GM12878 (cell line): ENCODE results near the gene EML1. TPM values are rescaled to one million over a fixed set of nuclear protein-coding genes. Genes with fewer than 3 reads are reported as not detected.

Source experiments
- BMI1 ChIP-seq: fragments of 450-650 bp; IDR thresholded peaks from 2 replicates; pipeline ENCODE4 v1.6.1; 2016; ENCODE audit warnings: mild to moderate bottlenecking, moderate library complexity, borderline replicate concordance
- ESRRA ChIP-seq: IDR thresholded peaks from 2 replicates; pipeline ENCODE4 v1.6.1; 2012; ENCODE audit warnings: mild to moderate bottlenecking, low read length, improper control_type of control experiment
- FOXM1 ChIP-seq: IDR thresholded peaks from 2 replicates; pipeline ENCODE4 v1.6.1; 2012; ENCODE audit warnings: low read depth, mild to moderate bottlenecking, inconsistent platforms, low read length, moderate library complexity
- HCFC1 ChIP-seq: fragments of 150-350 bp; IDR thresholded peaks from 2 replicates; pipeline ENCODE4 v1.6.1; 2014; ENCODE audit warnings: low read length
- IKZF1 ChIP-seq: fragments of 450-650 bp; conservative IDR thresholded peaks from 2 replicates; pipeline ENCODE4 v1.6.1; 2017; ENCODE audit warnings: antibody characterized with exemption, mild to moderate bottlenecking
- JUNB ChIP-seq: IDR thresholded peaks from 2 replicates; pipeline ENCODE4 v1.6.1; 2016; ENCODE audit warnings: antibody characterized with exemption, mild to moderate bottlenecking
- SUPT20H ChIP-seq: IDR thresholded peaks from 2 replicates; pipeline ENCODE4 v1.6.1; 2011; ENCODE audit warnings: low read depth, mild to moderate bottlenecking, low read length, moderate library complexity, borderline replicate concordance; ENCODE audit not compliant: control insufficient read depth
- polyA plus RNA-seq, 11 experiments: library from polyadenylated mRNA; depleted of rRNA in 4 of 11; unstranded in 6 of 11; stranded (reverse) in 5 of 11; fragments of >200 nt; fragmentation: Nextera tagmentation in 4 of 11; fragmentation: Illumina TruSeq in 1 of 11; extraction: Ambion mirVana in 4 of 11; extraction: Trizol in 1 of 11; gene quantifications; 1 replicate in 1 of 11; 2 replicates in 10 of 11; pipeline versions ENCODE4 v1.2.1 to v1.2.3, GENCODE V29; 2011 to 2016; ENCODE audit warnings: inconsistent platforms in 2 of 11, missing spikeins in 2 of 11, low read depth in 1 of 11
- total RNA-seq, 4 experiments: library from RNA; depleted of rRNA in 3 of 4; stranded (reverse); fragments of >200 nt in 3 of 4; fragmentation: Illumina TruSeq in 1 of 4; extraction: Trizol in 1 of 4; gene quantifications; 2 replicates each; pipeline versions ENCODE4 v1.2.1 to v1.2.3, GENCODE V29; 2013 to 2021
- TF ChIP-seq, protein P1 (sequence below): fragments of 450-650 bp; conservative IDR thresholded peaks from 2 replicates; pipeline ENCODE4 v1.6.1; 2017; ENCODE audit warnings: mild to moderate bottlenecking, moderate library complexity
- TF ChIP-seq, protein P2 (sequence below): IDR thresholded peaks from 2 replicates; pipeline ENCODE4 v1.6.1; 2012; ENCODE audit warnings: mild to moderate bottlenecking, low read depth, low read length

EML1 gene
- total and polyA plus RNA-seq, 10 of the 15 experiments (the other 5 are each of a cell fraction or from before 2014, with no cell fraction given): 0.05 to 3.4 (median 0.11) TPM; not detected in 3

DNA sequence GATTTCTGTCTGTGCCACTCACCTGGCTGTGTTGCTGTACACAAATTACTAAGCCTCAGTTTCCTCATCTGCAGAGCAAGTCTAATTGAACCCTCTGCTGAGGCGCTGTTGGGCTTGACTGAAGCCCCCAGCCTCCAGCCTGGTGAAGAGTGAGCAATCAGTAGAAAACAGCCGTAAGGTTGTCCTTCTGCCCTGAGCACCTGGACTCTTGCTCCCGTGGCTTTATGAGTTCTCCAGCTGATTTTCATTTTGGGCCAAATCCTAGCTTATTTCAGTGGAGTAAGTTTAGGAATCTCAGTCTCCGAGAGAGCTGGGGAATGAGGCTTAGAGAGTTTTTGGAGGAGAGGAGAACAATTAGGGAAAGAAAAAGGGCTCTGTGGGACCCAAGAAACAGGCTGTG is 138.1 kb downstream of the EML1 start (continued):
- TF ChIP-seq SUPT20H: no peak
- TF ChIP-seq BMI1: no peak
- TF ChIP-seq ESRRA: no peak
- TF ChIP-seq, protein P1, sequence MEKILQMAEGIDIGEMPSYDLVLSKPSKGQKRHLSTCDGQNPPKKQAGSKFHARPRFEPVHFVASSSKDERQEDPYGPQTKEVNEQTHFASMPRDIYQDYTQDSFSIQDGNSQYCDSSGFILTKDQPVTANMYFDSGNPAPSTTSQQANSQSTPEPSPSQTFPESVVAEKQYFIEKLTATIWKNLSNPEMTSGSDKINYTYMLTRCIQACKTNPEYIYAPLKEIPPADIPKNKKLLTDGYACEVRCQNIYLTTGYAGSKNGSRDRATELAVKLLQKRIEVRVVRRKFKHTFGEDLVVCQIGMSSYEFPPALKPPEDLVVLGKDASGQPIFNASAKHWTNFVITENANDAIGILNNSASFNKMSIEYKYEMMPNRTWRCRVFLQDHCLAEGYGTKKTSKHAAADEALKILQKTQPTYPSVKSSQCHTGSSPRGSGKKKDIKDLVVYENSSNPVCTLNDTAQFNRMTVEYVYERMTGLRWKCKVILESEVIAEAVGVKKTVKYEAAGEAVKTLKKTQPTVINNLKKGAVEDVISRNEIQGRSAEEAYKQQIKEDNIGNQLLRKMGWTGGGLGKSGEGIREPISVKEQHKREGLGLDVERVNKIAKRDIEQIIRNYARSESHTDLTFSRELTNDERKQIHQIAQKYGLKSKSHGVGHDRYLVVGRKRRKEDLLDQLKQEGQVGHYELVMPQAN: no peak
- TF ChIP-seq HCFC1: no peak
- TF ChIP-seq FOXM1: no peak
- no peak for TF ChIP-seq IKZF1
- no peak for TF ChIP-seq JUNB
- TF ChIP-seq, protein P2, sequence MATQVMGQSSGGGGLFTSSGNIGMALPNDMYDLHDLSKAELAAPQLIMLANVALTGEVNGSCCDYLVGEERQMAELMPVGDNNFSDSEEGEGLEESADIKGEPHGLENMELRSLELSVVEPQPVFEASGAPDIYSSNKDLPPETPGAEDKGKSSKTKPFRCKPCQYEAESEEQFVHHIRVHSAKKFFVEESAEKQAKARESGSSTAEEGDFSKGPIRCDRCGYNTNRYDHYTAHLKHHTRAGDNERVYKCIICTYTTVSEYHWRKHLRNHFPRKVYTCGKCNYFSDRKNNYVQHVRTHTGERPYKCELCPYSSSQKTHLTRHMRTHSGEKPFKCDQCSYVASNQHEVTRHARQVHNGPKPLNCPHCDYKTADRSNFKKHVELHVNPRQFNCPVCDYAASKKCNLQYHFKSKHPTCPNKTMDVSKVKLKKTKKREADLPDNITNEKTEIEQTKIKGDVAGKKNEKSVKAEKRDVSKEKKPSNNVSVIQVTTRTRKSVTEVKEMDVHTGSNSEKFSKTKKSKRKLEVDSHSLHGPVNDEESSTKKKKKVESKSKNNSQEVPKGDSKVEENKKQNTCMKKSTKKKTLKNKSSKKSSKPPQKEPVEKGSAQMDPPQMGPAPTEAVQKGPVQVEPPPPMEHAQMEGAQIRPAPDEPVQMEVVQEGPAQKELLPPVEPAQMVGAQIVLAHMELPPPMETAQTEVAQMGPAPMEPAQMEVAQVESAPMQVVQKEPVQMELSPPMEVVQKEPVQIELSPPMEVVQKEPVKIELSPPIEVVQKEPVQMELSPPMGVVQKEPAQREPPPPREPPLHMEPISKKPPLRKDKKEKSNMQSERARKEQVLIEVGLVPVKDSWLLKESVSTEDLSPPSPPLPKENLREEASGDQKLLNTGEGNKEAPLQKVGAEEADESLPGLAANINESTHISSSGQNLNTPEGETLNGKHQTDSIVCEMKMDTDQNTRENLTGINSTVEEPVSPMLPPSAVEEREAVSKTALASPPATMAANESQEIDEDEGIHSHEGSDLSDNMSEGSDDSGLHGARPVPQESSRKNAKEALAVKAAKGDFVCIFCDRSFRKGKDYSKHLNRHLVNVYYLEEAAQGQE: no peak
